ENCODE results near the gene ACE.

- no peak for TF ChIP-seq POLR2AphosphoS5 (IDR thresholded peaks at IDR 0.05)
- no peak for TF ChIP-seq POLR2A (IDR thresholded peaks at IDR 0.05)
- no peak for TF ChIP-seq CTCF (IDR thresholded peaks at IDR 0.05)
- TF ChIP-seq EP300 (IDR thresholded peaks at IDR 0.05) = no peak
Observed at GRCh38 chr17:63455417-63455816, 21.4 kb upstream of the ACE start.
